Hematopoietic multipotent progenitor cell treated with erythropoietin and hydrocortisone succinate and interleukin-3 and kit ligand, for 8 days (in vitro differentiated cells): Measurements from ENCODE around the gene ATP5F1D.

Source experiments
- DNase-seq: peaks from one replicate; pipeline ENCODE4 v3.0.0-alpha.2; 2015

The ATP5F1D gene

DNA sequence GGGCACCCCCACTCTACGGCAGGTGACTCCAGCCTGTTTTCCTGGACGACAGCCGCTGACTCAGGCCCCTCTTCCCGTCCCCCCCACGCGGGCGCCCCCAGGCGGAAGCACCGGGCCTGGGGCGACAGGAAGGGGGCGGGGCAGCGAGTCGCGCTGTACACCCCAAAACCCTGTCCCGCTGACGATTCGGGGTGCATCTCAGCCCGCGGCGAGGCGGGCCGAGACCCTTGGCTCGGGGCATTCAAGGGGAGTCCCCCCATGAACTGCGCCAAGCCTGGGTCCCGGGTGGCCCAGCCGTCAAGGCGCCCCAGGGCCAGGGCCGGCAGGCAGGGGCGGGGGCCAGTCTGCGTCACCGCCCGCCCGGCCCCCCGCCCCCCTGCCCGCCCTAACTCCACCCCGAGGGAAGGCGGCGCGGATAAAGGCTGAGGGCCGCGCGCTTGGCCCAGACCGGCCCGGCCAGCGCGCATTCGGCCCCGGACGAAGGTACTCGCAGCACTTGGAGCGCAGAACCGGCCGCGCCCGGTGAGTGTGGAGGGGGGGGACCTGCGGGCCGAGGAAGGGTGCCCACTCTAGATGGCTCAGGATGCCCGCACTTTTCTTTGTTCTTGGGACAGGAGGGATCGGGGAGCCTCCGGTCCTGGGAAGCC lies 6.7 kb downstream of the ATP5F1D start, which contains the start of gene MIDN:
Gene MIDN, plus strand, starts transcription at position 445 of the 647 bp plus-strand sequence. CDS start 1,714 bp downstream, outside the sequence.
- peak; percentile 67 for DNase-seq

DNA sequence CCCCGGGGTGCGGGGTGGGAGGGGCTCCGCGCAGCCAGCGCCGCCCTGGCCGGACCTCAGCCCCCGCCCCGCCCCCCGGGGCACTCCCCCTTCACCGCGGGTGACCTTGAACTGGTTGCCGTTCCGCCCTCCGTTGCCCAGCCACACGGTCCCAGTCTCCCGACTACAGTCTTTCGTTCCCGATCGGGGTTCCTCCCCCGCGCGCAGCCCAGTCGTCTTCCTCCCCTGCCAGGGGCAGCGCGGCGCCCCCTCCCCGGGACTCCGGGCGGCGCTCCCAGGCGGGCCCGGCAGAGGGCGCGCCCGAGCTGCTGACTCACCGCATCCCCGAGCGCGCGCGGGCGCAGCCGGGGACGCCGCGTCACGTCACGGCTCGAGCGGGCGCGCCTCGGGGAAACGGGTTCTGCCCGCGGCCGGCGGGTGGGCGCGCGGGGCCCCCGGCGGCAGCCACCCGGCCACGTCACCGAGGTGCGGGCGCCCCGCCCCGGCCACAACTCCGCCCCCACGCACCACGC lies 7.3 kb downstream of the ATP5F1D start:
- DNase-seq: peak; percentile 65

DNA sequence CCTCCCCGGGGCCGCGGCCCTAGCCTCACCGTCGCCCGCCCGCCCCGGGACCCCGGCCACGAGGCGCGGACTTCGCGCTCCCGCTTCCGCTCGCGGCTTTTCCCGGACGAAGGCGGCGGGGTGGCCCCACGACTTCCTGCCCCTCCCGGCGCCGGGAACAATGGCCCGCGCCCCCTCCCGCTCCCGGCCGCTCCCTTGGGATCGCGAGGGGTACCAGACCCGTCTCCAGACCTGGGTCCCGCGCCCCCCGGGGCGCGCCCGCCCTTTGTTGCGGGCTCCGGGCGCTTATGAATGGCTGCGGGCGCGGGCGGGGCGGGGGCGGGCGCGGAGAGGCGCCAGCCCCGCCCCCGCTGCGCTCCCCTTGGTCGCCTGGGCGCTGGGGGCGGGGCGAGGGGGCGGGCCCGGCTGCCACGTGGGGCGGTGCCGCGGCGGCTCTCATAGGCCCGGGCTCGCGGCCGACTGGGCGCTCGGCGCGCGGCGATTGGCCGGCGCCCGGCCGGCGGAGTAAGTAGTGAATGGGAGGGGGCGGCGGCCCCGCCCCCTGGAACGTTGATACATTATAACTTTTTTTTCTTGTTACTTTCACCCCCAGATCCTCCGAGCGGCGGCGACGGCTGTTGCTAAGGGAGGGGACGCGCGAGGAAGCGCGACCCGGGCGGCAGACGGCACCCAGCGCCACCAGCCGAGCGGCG lies 7.9 kb downstream of the ATP5F1D start:
- peak; percentile 95 for DNase-seq

DNA sequence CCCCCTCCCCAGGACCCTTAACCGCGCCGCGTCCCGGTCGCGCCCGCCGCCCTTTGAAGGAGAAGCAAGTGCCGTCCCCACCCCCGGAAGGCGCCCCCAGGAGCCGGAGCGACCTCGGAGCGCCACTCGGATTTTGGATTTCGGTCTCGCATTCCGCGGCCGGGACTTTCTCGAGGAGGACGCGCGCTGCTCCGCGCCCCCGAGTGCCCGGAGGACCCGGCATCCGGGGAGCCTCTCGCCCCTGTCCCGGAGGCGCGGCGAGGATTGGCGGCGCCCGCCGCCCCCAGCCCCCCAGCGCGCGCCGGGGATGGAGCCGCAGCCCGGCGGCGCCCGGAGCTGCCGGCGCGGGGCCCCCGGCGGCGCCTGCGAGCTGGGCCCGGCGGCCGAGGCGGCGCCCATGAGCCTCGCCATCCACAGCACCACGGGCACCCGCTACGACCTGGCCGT lies 8.5 kb downstream of the ATP5F1D start:
- DNase-seq: no peak

DNA sequence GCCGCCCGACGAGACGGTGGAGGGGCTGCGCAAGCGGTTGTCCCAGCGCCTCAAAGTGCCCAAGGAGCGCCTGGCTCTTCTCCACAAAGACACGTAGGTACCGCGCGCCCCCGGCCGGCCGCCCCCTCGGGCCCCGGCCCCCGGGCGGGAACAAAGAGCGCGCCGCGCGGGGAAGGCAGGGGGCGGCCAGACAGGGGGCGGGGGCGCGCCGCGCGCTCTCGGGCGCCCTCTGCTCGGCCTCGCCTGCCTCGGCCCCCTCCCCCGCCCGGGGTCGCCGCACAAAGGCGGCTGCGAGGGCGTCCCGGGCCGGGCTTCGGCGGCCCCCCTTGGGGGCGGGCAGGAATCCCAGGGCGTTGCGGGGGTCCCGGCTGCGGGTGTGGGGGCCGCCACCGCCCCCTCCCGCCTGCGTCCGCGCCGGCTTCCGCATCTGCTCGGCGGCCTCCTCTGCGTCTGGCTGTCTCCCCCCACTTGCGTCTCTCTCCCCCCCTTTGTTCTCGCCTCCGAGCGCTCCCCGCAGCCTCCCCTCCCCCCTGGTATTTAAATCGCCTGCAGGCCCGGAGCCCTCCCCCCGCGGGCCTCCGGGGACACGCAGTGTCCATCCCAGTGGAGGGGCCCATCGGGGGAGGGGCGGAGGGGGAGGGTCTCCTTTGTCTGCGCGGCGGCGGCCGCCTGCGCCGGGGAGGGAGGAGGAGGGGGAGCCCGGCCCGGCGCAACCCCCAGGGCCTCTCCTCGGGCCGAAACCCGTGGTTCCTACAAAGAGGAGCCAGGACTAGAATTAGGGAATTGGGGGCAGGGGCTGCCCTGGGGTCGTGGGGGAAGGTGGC lies 9.1 kb downstream of the ATP5F1D start:
- DNase-seq: peak; percentile 43

DNA sequence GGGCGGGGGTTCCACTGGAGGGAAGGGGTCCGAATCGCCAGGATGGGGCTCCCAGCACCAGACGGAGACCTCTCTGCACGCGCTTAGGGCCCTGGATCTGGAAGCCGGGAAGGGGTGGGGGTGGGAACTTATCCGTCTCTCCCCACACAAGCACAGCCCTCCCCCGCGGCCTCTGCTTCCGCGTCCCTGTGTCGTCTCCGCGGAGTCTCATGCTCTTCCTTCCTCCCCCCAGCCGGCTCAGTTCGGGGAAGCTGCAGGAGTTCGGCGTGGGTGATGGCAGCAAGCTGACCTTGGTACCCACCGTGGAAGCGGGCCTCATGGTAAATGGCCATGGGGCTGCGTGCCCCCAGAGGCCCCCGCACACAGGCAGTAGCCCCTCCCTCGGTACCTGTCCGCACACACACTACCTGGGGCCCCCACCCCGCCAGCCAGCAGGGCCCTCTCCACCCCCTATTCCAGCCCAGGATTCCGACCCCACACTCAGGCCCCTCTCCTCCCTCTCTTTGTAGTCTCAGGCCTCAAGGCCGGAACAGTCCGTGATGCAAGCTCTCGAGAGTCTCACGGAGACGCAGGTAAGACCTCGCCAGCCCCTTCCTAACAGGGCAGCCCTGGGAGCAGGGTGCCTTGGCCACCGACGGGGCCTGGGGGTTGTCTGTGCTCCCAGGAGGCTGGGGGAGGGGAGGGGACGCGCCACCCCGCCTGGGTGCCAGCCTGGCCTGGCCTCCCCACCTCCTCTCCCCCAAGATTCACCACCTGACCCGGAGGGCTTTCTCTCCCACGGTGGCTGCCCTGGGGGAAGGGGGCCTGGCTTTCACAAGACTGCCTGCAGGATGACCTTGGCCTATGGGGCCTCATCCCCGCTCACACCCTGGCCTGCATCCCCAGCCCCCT lies 10.0 kb downstream of the ATP5F1D start:
- peak; percentile 76 for DNase-seq

DNA sequence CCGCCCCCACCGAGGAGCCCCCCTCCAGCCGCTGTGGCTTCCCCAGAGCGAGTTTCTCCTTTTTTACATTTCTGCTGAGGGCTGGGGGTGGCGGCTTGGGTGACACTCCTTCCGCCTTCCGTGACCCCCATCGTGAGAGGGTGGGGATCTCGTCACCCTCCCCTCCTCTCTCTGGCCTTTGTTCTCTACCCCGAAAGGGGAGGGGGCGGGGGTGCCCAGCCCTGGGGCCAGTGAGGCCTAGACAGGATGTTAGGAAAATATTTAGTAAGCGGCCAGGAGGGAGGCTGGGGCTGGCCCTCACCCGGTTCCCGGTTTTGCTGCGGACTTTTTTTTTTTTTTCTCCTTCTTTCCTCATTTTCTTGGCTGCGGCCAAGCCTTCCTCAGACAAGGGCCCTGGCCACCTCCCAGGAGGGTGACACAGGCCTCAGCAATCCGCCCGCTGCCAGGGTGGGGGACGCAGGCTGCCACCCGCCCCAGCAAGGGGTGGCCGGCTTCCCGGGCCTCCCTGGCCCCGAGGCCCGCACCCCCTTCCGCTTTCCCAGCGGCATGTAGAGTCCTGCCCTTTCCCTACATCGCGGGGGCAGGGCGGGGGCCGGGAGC lies 10.8 kb downstream of the ATP5F1D start:
- peak; percentile 65 for DNase-seq

DNA sequence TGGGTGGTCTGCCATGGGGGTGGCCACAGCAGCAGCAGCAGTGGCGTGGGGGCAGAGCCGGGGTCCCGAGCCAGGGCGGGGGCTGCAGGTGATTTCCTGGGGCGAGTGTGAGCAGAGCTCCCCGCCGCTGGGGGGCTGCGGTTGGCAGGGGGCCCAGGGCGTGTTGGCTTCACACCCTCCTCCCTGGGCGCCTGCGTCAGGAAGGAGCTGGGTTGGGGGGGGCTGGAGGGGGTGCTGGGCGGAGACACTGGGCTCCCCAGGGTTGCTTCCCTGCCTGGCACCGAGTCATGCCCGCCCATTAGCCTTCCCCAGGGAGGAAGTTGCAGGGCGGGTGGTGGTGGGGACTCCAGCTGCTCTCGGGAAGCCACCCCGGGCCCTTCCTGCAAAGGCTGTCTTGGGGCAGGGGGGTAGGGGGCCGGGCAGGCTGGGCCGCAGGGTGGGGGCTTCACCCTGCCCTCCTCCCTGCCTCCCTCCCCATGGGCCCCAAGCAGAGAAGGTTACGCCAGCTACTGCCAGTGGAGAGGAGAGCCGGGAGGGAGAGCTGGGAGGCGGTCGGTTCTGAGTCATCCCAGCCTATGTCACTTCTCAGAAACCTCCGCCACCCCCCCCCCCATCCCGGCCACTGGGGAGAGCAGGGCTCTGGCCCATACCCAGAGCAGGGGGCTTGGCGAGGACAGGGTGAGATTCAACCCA lies 11.4 kb downstream of the ATP5F1D start:
- peak; percentile 90 for DNase-seq

DNA sequence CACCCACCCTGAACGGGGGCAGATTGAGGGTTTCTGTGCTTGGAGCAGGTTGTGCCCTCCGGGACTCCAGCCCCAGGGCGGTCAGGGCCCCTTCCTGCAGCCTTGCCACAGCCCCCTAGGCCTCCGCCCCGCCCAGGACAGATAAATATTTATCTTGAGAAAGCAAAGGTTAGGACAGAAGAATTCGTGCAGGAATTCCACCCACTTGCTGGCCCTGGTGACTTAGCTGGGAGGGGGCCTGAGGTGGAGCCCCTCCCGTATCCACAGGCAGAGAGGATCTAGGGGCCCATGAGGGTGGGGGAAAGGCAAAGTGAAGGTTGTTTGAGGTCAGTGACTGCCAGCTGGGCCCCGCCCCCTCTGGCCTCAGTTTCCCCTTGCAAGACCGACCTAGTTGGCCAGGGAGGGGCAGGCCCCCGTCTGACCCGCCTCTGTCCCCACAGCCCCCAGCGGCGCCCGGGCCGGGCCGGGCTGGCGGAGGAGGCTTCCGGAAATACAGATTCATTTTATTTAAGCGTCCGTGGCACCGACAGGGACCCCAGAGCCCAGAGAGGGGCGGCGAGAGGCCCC lies 12.0 kb downstream of the ATP5F1D start:
- no peak for DNase-seq

DNA sequence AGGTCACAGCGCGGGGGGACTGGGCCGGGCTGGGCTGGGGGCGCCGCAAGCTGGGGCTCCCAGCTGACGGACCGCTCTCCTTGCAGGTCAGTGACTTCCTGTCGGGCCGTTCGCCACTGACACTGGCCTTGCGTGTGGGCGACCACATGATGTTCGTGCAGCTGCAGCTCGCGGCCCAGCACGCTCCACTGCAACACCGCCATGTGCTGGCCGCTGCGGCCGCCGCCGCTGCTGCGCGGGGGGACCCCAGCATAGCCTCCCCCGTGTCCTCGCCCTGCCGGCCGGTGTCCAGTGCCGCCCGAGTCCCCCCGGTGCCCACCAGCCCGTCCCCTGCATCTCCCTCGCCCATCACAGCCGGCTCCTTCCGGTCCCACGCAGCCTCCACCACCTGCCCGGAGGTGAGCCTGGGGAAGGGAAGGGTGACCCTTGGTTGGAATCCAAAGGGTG lies 12.6 kb downstream of the ATP5F1D start:
- DNase-seq: no peak

DNA sequence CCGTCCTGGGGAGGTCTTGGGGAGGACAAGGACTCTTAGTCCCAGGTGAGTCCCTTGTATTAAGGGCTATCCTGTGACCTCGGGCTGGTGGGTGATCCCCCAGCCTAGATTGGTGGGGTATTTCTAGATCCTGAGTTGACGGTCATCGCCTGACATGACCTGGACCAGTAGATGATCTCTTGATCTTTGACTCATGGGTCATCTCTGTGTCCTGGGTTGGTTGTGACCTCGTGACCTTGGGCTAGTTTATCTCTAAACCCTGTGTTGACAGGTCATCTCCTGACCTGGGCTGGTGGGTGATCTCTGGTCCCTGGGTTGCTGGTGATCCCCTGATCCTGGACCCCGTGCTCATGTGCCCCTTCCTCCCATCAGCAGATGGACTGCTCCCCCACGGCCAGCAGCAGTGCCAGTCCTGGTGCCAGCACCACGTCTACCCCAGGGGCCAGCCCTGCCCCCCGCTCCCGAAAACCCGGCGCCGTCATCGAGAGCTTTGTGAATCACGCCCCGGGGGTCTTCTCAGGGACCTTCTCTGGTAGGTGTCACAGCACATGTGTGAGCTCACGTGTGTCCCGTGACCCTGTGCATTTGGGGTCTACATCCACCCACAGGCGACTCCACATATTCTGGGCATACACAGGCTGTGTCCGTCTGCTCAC lies 13.1 kb downstream of the ATP5F1D start:
- no peak for DNase-seq

DNA sequence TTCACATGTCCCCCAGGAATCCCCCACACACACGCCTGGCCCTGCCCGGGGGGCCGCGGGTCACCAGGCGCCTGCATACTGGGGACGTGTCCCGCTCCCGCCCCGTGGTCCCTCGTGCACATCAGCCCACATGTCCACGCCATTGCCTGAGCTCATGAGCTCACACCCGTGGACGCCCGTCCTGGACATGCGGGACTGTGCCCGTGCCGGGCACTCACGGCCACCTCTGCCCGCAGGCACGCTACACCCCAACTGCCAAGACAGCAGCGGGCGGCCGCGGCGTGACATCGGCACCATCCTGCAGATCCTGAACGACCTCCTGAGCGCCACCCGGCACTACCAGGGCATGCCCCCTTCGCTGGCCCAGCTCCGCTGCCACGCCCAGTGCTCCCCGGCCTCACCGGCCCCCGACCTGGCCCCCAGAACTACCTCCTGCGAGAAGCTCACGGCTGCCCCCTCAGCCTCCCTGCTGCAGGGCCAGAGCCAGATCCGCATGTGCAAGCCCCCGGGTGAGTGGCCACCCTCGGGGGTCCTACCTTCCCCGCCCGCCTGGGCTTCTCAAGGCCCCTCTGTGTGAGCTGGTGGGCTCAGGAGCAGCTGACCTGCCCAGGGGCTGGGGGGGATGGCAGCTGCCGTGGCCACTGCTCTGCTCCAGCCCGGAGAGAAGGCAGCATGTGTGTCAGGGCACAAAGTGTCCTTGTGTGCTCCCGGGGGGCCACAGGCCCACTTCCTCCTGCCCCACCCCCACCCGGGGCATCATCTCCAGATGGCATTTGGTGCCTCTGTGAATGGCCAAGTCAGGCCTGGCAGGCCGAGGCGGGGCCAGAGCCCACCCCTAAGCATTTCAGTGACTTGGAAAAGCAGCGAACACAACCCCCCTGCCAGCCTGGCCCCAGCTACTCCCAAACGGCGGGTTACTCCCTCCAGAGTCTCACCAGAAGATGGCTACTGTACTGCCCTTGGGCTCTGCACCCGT lies 13.9 kb downstream of the ATP5F1D start:
- DNase-seq: no peak

DNA sequence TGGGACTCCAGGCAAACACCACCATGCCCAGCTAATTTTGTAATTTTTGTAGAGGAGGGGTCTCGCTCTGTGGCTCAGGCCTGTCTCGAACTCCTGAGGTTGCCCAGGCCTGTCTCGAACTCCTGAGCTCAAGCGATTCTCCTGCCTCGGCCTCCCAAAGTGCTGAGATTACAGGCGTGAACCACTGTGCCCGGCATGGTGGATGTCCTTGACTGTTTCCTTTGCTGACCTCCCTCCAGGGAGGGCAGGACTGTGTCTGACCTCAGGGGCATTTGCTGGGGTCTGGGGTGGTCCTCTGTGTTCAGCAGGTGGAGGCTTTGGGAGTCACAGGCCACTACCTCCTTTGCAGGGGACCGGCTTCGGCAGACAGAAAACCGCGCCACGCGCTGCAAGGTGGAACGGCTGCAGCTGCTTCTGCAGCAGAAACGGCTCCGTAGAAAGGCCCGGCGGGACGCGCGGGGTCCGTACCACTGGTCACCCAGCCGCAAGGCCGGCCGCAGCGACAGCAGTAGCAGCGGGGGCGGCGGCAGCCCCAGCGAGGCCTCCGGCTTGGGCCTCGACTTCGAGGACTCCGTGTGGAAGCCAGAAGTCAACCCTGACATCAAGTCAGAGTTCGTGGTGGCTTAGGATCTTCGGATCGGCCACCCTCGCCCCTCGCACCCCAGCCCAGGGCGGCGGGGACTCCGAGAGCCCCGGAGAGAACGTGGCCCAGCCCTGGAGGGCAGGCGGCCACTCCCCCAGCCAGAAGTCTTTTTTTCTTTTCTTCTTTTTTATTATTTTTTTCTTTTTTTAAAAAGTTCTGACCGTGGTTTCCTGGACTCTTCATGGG lies 15.3 kb downstream of the ATP5F1D start:
- DNase-seq: no peak

DNA sequence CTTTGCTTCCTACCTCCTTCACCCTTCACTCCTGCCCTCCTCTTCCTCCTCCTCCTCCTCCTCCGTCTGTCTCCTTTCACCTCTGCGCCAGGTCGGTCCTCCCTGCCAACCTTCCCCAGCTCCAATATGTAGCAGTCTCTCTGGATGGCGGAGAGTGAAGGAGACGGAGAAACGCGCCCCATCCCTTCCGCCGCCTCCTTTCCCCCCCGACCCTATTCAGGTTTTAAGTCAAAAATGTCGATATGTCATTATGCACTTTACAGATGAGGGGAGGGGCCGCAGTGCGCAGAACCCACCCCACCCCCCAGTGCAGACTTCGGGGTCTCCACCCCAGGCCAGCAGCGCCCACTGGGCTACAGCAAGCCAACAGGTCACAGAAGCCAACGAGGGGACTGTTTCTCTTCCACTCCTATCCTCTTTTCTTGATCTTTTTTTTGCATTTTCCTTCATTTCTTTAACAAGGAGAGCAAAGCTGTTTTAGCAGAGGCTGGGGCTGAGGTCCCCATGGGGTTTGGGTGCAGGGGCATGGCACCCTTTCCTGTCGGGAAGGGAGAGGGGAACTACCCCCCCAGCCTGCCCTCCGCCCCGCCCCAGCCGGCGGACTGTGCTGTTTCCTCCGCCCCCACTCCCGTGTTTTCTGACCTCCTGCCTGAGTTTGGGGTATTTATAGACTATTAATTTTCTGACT lies 16.1 kb downstream of the ATP5F1D start:
- no peak for DNase-seq

DNA sequence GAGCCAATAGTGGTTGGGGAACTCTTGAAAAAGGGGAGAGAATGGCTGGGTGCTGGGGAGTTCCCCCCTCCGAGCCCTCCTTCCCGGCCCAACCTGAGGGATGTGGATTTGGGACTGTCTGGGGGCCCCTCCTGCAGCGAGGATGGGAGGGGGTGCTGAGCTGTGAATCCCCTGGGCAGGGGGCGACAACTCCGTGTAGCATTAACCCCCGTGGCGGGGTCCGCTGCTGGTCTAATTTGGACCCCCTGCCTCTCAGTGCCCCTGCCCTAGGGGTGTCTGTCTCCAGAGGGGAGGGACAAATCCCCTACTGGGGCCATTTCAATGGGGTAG lies 16.6 kb downstream of the ATP5F1D start:
- DNase-seq: no peak

DNA sequence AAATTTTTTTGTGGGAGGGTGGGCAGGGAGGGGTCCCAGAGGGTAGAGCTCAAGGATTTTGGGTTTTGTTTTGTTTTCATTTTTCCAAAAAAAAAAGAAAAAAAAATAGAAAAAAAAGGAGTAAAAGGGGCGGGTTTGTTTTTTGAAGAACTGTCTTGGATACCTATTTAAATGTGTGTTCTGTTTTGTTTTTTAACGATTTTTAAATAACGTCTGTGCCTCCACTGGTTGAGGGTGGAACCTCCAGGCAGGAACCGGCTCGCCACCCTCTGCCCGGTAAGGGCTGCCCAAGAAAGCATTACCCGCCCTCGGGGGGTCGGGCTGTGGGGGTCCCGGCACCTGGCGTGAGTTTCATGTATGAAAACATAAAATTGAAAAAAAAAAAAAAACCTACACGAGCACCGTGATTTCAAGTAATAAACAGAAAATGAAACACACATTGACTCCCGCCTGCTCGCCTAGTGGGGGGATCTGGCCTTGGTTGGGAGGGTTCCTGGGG lies 17.2 kb downstream of the ATP5F1D start:
- no peak for DNase-seq

DNA sequence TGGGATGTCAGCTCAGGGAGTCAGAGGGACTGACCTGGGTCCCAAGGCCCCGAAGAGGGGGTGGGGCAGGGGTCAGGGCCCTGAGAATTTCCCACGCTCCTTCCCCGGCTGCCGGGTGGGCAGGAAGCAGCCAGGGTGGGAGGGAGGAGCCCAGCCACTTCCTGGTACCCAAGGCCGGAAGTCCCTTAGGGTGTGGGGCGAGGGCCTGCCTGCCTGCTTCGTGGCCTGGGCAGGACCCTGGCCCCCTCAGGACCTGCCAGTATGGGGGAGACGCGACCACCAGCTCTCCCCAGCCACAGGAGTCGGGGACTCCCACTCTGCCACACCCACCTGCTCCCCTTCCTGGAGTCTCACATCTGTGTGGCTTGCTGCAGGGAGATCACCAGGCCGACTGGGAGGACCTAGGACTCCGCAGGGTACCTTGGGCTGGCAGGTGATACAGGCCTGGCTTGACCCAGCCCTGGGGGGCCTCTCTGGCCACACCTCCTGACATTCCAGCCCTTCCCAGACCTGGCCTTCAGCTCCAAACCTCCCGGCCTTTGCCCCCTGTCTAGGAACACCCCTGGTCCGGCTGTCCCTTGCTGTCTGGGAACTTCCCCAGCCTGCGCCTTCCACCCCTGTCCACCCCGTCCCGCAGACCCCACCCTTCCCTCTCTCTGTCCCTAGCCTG lies 17.8 kb downstream of the ATP5F1D start:
- DNase-seq: peak; percentile 63
